Kidney (tissue), 14 donors: Measurements from ENCODE around the gene CHERP. TPM values are rescaled to one million over a fixed set of nuclear protein-coding genes. Genes with fewer than 3 reads are reported as not detected.

Experiments
- DNase-seq, 5 donors: peaks; one replicate each; pipeline ENCODE4 v3.0.0-alpha.2; 2013 to 2020
- FAIRE-seq: peaks from 2 replicates; lab custom pipeline; 2012; peaks lifted over from hg19 to GRCh38; lab: Jason Lieb, UNC
- H3K27ac ChIP-seq, 2 donors: one replicate each; pipeline ENCODE4 v1.7.0; 2013; ENCODE audit warnings: low read depth in 2 of 2, low read length in 2 of 2, inconsistent platforms in 1 of 2
- H3K27me3 ChIP-seq: one replicate; pipeline ENCODE4 v1.7.1; 2013; ENCODE audit warnings: low read length, inconsistent platforms; ENCODE audit not compliant: control insufficient read depth, insufficient read depth
- H3K36me3 ChIP-seq, 3 donors: one replicate each; pipeline versions ENCODE4 v1.7.0 to v1.7.1; 2013; ENCODE audit warnings: low read length in 3 of 3, control low read depth in 1 of 3, inconsistent platforms in 1 of 3; ENCODE audit not compliant: insufficient read depth in 3 of 3, control insufficient read depth in 2 of 3
- H3K4me1 ChIP-seq, 3 donors: one replicate each; pipeline versions ENCODE4 v1.7.0 to v1.7.1; 2013; ENCODE audit warnings: low read length in 3 of 3, inconsistent platforms in 1 of 3, low read depth in 1 of 3; ENCODE audit not compliant: control insufficient read depth in 2 of 3, insufficient read depth in 2 of 3
- H3K4me3 ChIP-seq, 3 donors: one replicate each; pipeline versions ENCODE4 v1.7.0 to v1.8.1; 2013; ENCODE audit warnings: low read length in 3 of 3, control low read depth in 1 of 3, inconsistent platforms in 1 of 3
- H3K9ac ChIP-seq, 3 donors: one replicate each; pipeline versions ENCODE4 v1.7.0 to v1.7.1; 2013; ENCODE audit warnings: low read length in 3 of 3, control low read depth in 1 of 3, inconsistent platforms in 1 of 3
- H3K9me3 ChIP-seq, 3 donors: one replicate each; pipeline versions ENCODE4 v1.7.0 to v1.7.1; 2013; ENCODE audit warnings: low read length in 3 of 3, control low read depth in 1 of 3, inconsistent platforms in 1 of 3; ENCODE audit not compliant: control insufficient read depth in 2 of 3, insufficient read depth in 1 of 3
- intact Hi-C: fragments of 100-400 bp; cut with DNase I; formaldehyde crosslinking; loops from one replicate; pipeline ENCODE4 v1.11.1; 2022
- polyA plus RNA-seq: library from polyadenylated mRNA; stranded (reverse); fragments of 350-450 nt; fragmentation: Illumina TruSeq; extraction: RNeasy Lipid Tissue Mini Kit (QIAGEN cat#74804); gene quantifications from one replicate; pipeline ENCODE4 v1.2.3, GENCODE V29; 2014; ENCODE audit warnings: low read depth, low replicate concordance; ENCODE audit not compliant: insufficient read depth
- total RNA-seq: library from RNA; stranded (reverse); fragmentation: NEBNext Ultra II Directional; extraction: Animal tissue kit (Norgen Biotek cat#: 25700); gene quantifications from one replicate; pipeline ENCODE4 v1.2.1, GENCODE V29; 2021
- TF ChIP-seq, protein P1 (sequence below): IDR thresholded peaks from 3 replicates; pipeline ENCODE4 v1.5.1; 2012; ENCODE audit warnings: mild to moderate bottlenecking, moderate library complexity, borderline replicate concordance; ENCODE audit not compliant: insufficient read depth; ENCODE audit errors: extremely low read depth
- donor health status: control.
- donor health status: control.
- donor health status: control.
- donor health status: control.
- donor health status: control.
- donor health status: DM: yes; HTN: yes; CAD: no.
- donor health status: Normal renal cell carcinoma (clear cell type).

Gene CHERP
- total and polyA plus RNA-seq, 2 donors from 2014 or later = 14.6 to 37.2 TPM

DNA sequence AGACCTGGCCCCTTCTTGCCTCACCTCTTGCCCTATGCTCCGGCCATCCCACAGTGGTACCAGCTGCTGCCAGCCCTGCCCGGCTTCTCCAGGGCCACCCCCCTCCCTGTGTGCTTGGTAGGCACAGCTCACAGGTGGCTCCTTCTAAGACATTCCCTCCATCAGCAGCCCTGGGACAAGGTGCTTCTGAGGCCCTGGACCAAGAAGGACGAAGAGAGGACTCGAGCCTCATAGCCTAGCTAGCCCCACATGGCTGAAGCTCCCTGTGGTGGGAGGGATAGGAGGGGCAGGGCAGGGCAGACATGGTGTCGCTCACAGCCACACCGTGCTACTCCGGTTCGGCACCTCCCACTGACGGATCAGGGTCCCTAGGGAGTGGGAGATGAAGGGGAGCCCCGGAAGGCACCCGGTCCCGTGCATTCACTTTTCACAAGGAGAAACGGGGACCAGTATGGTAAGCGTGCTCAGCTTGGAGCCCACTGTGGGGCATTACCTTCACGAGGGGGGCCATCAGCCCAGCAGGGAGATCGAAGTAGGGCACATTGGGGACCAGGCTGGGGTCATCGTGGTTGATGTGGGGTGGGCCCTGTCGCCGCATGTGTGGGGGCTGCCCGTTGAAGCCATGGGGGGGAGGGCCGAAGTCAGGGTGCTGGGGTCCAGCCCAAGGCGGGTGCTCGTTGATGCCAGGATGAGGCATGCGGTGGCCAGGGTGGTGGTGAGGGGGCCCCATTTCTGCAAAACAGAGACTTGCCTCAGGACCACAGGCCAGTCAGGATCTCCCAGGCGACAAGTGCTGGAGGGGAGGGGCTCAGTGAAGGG is 19.5 kb downstream of the CHERP start:
- Histone ChIP-seq H3K27me3 (no peaks in the 10 kb centered on the region), H3K36me3 (peaks cover 2 to 60% (median 23%) of the 10 kb centered on the region in 3 donors), H3K4me1 (peaks cover 0 to 14% (median 10%) of the 10 kb centered on the region in 3 donors), H3K9ac (no peak overlapping the region), H3K27ac (no peak overlapping the region), H3K9me3 (no peaks in the 10 kb centered on the region), H3K4me3 (no peak overlapping the region)
- FAIRE-seq = no peak
- DNase-seq = no peak
- intact Hi-C loops = no loop called here
- TF ChIP-seq, protein P1, sequence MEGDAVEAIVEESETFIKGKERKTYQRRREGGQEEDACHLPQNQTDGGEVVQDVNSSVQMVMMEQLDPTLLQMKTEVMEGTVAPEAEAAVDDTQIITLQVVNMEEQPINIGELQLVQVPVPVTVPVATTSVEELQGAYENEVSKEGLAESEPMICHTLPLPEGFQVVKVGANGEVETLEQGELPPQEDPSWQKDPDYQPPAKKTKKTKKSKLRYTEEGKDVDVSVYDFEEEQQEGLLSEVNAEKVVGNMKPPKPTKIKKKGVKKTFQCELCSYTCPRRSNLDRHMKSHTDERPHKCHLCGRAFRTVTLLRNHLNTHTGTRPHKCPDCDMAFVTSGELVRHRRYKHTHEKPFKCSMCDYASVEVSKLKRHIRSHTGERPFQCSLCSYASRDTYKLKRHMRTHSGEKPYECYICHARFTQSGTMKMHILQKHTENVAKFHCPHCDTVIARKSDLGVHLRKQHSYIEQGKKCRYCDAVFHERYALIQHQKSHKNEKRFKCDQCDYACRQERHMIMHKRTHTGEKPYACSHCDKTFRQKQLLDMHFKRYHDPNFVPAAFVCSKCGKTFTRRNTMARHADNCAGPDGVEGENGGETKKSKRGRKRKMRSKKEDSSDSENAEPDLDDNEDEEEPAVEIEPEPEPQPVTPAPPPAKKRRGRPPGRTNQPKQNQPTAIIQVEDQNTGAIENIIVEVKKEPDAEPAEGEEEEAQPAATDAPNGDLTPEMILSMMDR = no peak

DNA sequence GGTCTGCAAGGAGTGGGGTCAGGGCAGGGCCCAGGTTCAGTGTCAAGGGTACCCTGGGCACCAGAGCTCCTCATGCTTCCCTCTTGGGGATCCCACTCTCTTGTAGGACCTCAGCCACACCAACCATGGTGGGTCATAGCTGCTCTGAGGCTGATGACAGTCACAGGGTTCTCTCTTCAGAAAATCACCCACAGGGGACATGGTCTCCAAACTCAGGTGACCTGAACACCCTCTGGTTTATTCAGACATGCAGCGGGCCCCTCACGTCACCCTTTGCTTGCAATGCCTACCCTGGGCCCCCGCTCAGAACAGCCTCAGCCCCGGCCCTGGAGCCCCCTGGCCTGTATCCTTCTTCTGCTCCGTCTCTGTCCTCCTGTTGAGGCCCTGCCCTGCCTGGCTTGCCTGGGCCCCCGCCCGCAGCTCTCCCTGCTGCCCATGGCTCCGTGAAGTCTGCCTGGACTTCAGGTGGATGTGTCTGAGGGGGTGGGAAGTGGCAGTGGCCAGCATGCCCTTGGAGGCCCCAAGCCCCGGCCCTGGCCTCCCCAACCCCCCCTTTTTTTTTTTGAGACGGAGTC is 20.4 kb downstream of the CHERP start:
- intact Hi-C loops = no loop called here
- no peaks in the 10 kb centered on the region for H3K27me3 ChIP-seq
- H3K36me3 ChIP-seq = peaks cover 5 to 59% (median 26%) of the 10 kb centered on the region in 3 donors
- H3K9me3 ChIP-seq = no peaks in the 10 kb centered on the region
- FAIRE-seq (no peak), DNase-seq (no peak)
- no peak overlapping the region for H3K4me3 ChIP-seq
- H3K4me1 ChIP-seq = peaks cover 0 to 9% (median 3%) of the 10 kb centered on the region in 3 donors
- H3K9ac ChIP-seq = no peak overlapping the region
- H3K27ac ChIP-seq = no peak overlapping the region
- TF ChIP-seq, protein P1 = no peak

DNA sequence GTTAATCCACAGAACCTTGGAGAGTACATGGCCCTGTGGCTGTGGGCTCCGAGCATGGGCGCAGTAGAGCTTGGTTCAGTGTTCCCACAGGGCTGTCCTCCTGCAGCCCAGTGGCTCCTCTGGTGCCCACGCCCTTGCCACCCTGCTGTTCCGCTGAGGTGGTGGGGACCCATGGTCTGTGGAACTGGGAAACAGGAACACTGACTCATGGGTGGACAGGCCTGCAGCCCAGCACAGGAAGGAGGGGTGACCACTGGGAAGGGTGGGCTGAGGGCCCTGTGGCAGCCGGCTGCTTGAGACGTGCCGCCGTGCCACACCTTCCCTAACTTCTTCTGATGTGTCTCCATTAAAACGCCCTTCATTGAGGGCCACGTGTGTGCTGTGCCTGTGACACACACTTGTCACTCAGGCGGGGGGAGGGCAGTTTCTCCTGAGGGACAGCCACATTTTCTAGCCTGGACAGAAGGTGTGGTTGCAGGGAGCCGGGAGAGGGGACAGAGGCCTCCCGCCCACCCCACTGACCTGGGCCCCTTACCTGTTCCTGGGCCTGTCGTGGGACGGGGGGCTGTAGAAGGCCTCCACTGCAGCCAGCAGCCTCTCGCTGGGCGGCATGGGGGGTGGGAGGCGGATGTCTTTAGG is 21.1 kb downstream of the CHERP start:
- Histone ChIP-seq H3K4me1 (peaks cover 0 to 6% (median 0%) of the 10 kb centered on the region in 3 donors), H3K27me3 (no peaks in the 10 kb centered on the region), H3K4me3 (no peak overlapping the region), H3K9ac (no peak overlapping the region), H3K36me3 (peaks cover 5 to 64% (median 27%) of the 10 kb centered on the region in 3 donors), H3K27ac (no peak overlapping the region), H3K9me3 (no peaks in the 10 kb centered on the region)
- DNase-seq = no peak
- FAIRE-seq = no peak
- TF ChIP-seq, protein P1 = no peak
- intact Hi-C loops = no loop called here
